ENCODE results near the gene PARN. TPM values are rescaled to one million over a fixed set of nuclear protein-coding genes. Genes with fewer than 3 reads are reported as not detected.

Gene PARN
- total and polyA plus RNA-seq, 2 of the 8 experiments (the other 6 are each of a cell fraction or from before 2014, with no cell fraction given) = 24.5 to 44.6 TPM

GRCh38 chr16:14522671-14523070, 107.4 kb downstream of the PARN start (continued):
- TF ChIP-seq, protein P1, sequence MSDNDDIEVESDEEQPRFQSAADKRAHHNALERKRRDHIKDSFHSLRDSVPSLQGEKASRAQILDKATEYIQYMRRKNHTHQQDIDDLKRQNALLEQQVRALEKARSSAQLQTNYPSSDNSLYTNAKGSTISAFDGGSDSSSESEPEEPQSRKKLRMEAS (IDR thresholded peaks at IDR 0.05) = no peak
- TF ChIP-seq POLR2A (IDR thresholded peaks at IDR 0.05; ENCODE audit: control extremely low read depth in 1 of 2, low read depth in 2 of 2, low read length in 2 of 2) (no peak), CHD1 (IDR thresholded peaks at IDR 0.05; ENCODE audit: low read depth, low read length) (no peak)
